HCT116 (cell line): ENCODE results near the gene MOAP1. TPM values are rescaled to one million over a fixed set of nuclear protein-coding genes. Genes with fewer than 3 reads are reported as not detected.

Experiments used
- ATAC-seq: fragments of 200-7000 bp; cut with Tn5 transposase; 2 replicates; pipeline ENCODE4 v1.9.1; 2020; ENCODE audit warnings: mild to moderate bottlenecking, moderate library complexity
- BruUV-seq: library from RNA; stranded (reverse); fragments of 400-500 nt; replicated peaks from 2 replicates; lab custom pipeline; 2021; lab: Mats Ljungman, UMichigan
- CTCF ChIA-PET: fragments of 300-600 bp; sonication (Branson Sonifier 250); formaldehyde crosslinking; loops from one replicate; lab custom pipeline; 2021; ENCODE audit warnings: antibody characterized with exemption; lab: Charles Lee
- POLR2A ChIA-PET: fragments of 300-600, 350-600 bp; sonication (Branson Sonifier 250); formaldehyde crosslinking; loops from one replicate; lab custom pipeline; 2021; ENCODE audit warnings: antibody characterized with exemption; lab: Charles Lee
- RAD21 ChIA-PET, 2 experiments: fragments of 300-600 bp; sonication (Branson Sonifier 250); formaldehyde crosslinking; loops; one replicate each; lab custom pipeline; 2023; ENCODE audit warnings: low total read pairs in 2 of 2; ENCODE audit not compliant: uncharacterized antibody in 2 of 2, unreplicated experiment in 2 of 2, low non-redundant PET in 1 of 2; lab: Charles Lee
- DNase-seq: peaks from one replicate; pipeline ENCODE4 v3.0.0-alpha.2; 2010; ENCODE audit warnings: low read depth, low spot score
- H2AFZ ChIP-seq: fragments of 200-600 bp; shearing (Covaris generic), sonication (generic); 2 replicates; pipeline ENCODE4 v1.6.1; 2017; ENCODE audit warnings: low read depth, mixed run types, mixed read lengths, antibody characterized with exemption, low read length; ENCODE audit not compliant: poor library complexity, severe bottlenecking
- H3K27ac ChIP-seq: 2 replicates; pipeline ENCODE4 v1.5.1; 2012; ENCODE audit warnings: low read depth, low read length
- H3K27me3 ChIP-seq: fragments of 200-600 bp; sonication (generic); 2 replicates; pipeline ENCODE4 v1.6.1; 2016; ENCODE audit warnings: mixed run types, low read length, mixed read lengths; ENCODE audit not compliant: insufficient read depth
- H3K36me3 ChIP-seq, 2 experiments: fragments of 200-500 bp in 1 of 2; fragments of 200-600 bp in 1 of 2; sonication (Bioruptor generic) in 1 of 2; sonication (generic) in 1 of 2; 2 replicates each; pipeline versions ENCODE4 v1.5.1 to v1.6.1; 2014 to 2016; ENCODE audit warnings: low read length in 2 of 2, inconsistent platforms in 1 of 2, mixed read lengths in 1 of 2, mixed run types in 1 of 2; ENCODE audit not compliant: insufficient read depth in 2 of 2, control insufficient read depth in 1 of 2
- H3K4me1 ChIP-seq, 2 experiments: fragments of 200-600 bp in 1 of 2; sonication (generic) in 1 of 2; 2 replicates each; pipeline versions ENCODE4 v1.5.1 to v1.6.1; 2012 to 2017; ENCODE audit warnings: low read length in 2 of 2, inconsistent platforms in 1 of 2, mild to moderate bottlenecking in 1 of 2, mixed read lengths in 1 of 2, mixed run types in 1 of 2, moderate library complexity in 1 of 2; ENCODE audit not compliant: insufficient read depth in 2 of 2, control insufficient read depth in 1 of 2
- H3K4me2 ChIP-seq: fragments of 200-600 bp; sonication (generic); 2 replicates; pipeline ENCODE4 v1.6.1; 2017; ENCODE audit warnings: mixed run types, low read length, mixed read lengths
- H3K4me3 ChIP-seq, 2 experiments: fragments of 200-600 bp in 1 of 2; sonication (generic) in 1 of 2; replicated peaks in 1 of 2; 2 replicates each; pipeline ENCODE4 v1.5.1; 2011 to 2016; ENCODE audit warnings: low read length in 2 of 2, control low read depth in 1 of 2, low read depth in 1 of 2, mild to moderate bottlenecking in 1 of 2, mixed read lengths in 1 of 2, mixed run types in 1 of 2
- H3K79me2 ChIP-seq: fragments of 200-600 bp; sonication (generic); 2 replicates; pipeline ENCODE4 v1.6.1; 2017; ENCODE audit warnings: mild to moderate bottlenecking, mixed run types, low read length, moderate library complexity, mixed read lengths; ENCODE audit not compliant: insufficient read depth
- H3K9ac ChIP-seq: fragments of 200-600 bp; sonication (generic); 2 replicates; pipeline ENCODE4 v1.6.1; 2016; ENCODE audit warnings: low read length, mixed read lengths
- H3K9me2 ChIP-seq: fragments of 200-600 bp; sonication (generic), shearing (Covaris generic); 2 replicates; pipeline ENCODE4 v1.6.1; 2017; ENCODE audit warnings: mixed run types, mild to moderate bottlenecking, moderate library complexity; ENCODE audit not compliant: insufficient read depth
- H3K9me3 ChIP-seq, 2 experiments: fragments of 200-500 bp in 1 of 2; fragments of 200-600 bp in 1 of 2; sonication (Bioruptor generic) in 1 of 2; sonication (generic) in 1 of 2; 2 replicates each; pipeline ENCODE4 v1.6.1; 2014 to 2017; ENCODE audit warnings: low read length in 2 of 2, mixed read lengths in 2 of 2, inconsistent platforms in 1 of 2, low read depth in 1 of 2, mild to moderate bottlenecking in 1 of 2, mixed run types in 1 of 2, moderate library complexity in 1 of 2; ENCODE audit not compliant: control insufficient read depth in 1 of 2, insufficient read depth in 1 of 2
- H4K20me1 ChIP-seq: fragments of 200-600 bp; sonication (generic), shearing (Covaris generic); 2 replicates; pipeline ENCODE4 v1.6.1; 2017; ENCODE audit warnings: mixed run types, mild to moderate bottlenecking, moderate library complexity; ENCODE audit not compliant: insufficient read depth
- ATF3 ChIP-seq: IDR thresholded peaks from 2 replicates; pipeline ENCODE4 v1.6.1; 2012
- CBX3 ChIP-seq: IDR thresholded peaks from 2 replicates; pipeline ENCODE4 v1.6.1; 2012; ENCODE audit warnings: low read depth
- CEBPB ChIP-seq: IDR thresholded peaks from 2 replicates; pipeline ENCODE4 v1.6.1; 2012; ENCODE audit warnings: low read depth
- EZH2 ChIP-seq: fragments of 200-600 bp; sonication (generic); IDR thresholded peaks from 2 replicates; pipeline ENCODE4 v1.6.1; 2017; ENCODE audit warnings: antibody characterized with exemption, mixed run types
- JUND ChIP-seq: IDR thresholded peaks from 2 replicates; pipeline ENCODE4 v1.6.1; 2012
- POLR2A ChIP-seq: IDR thresholded peaks from 2 replicates; pipeline ENCODE4 v1.7.0; 2011; ENCODE audit warnings: borderline replicate concordance; ENCODE audit not compliant: insufficient read depth, insufficient read length; ENCODE audit errors: extremely low read depth
- POLR2AphosphoS5 ChIP-seq: IDR thresholded peaks from 2 replicates; pipeline ENCODE4 v1.6.1; 2011; ENCODE audit warnings: mild to moderate bottlenecking, low read depth, low read length, moderate library complexity
- SP1 ChIP-seq: IDR thresholded peaks from 2 replicates; pipeline ENCODE4 v1.6.1; 2012; ENCODE audit warnings: low read depth
- SRF ChIP-seq: IDR thresholded peaks from 2 replicates; pipeline ENCODE4 v1.6.1; 2012; ENCODE audit warnings: low read depth
- TCF7L2 ChIP-seq: IDR thresholded peaks from 2 replicates; pipeline ENCODE4 v1.7.0; 2011; ENCODE audit warnings: borderline replicate concordance, inconsistent platforms; ENCODE audit not compliant: insufficient read depth, insufficient read length; ENCODE audit errors: extremely low read depth
- YY1 ChIP-seq: IDR thresholded peaks from 2 replicates; pipeline ENCODE4 v1.6.1; 2011; ENCODE audit warnings: low read length, low read depth, moderate library complexity, mild to moderate bottlenecking; ENCODE audit not compliant: insufficient replicate concordance; ENCODE audit errors: extremely low read depth
- ZFX ChIP-seq: fragments of 450-650 bp; IDR thresholded peaks from 2 replicates; pipeline ENCODE4 v1.6.1; 2017
- ZNF274 ChIP-seq: fragments of 200-500 bp; sonication (Bioruptor generic); IDR thresholded peaks from 2 replicates; pipeline ENCODE4 v1.6.1; 2014; ENCODE audit warnings: mild to moderate bottlenecking, low read depth, low read length, inconsistent platforms
- intact Hi-C: fragments of 100-400 bp; cut with micrococcal nuclease; formaldehyde crosslinking; loops from 2 replicates; pipeline ENCODE4 v1.10.0; 2022
- total RNA-seq: library from RNA; stranded (reverse); gene quantifications from one replicate; pipeline ENCODE4 v1.2.1, GENCODE V29; 2021; ENCODE audit not compliant: unreplicated experiment
- TF ChIP-seq, protein P1 (sequence below): IDR thresholded peaks from 2 replicates; pipeline ENCODE4 v1.6.1; 2012; ENCODE audit warnings: low read depth

Gene MOAP1
- total RNA-seq, 1 experiment from 2014 or later: 14.2 TPM

GRCh38 chr14:93142854-93143652 is 41.6 kb downstream of the MOAP1 start:
- intact Hi-C loops: no loop called here
- Histone ChIP-seq H3K9me3 (no peaks in the 10 kb centered on the region), H3K4me3 (no peak overlapping the region), H3K27ac (no peak overlapping the region), H2AFZ (no peak overlapping the region), H3K9me2 (no peaks in the 10 kb centered on the region), H3K4me1 (peaks cover 0 to 4% of the 10 kb centered on the region in 2 experiments; a peak in 1 of 4 replicates), H3K36me3 (no peaks in the 10 kb centered on the region), H3K4me2 (no peak overlapping the region), H4K20me1 (no peaks in the 10 kb centered on the region), H3K27me3 (no peaks in the 10 kb centered on the region), H3K79me2 (no peaks in the 10 kb centered on the region), H3K9ac (no peak overlapping the region)
- ChIA-PET RAD21 (no interaction called here), CTCF (interaction anchor here (1.1 to 1.4 kb wide), 3 partner anchors 11 to 191 kb away, joined by 3 to 5 read pairs (median 4); no protein-coding TSS in a partner anchor), POLR2A (no interaction called here)
- BruUV-seq: no TSS peak
- no peak for DNase-seq
- no peak for ATAC-seq
- TF ChIP-seq YY1 (no peak), POLR2AphosphoS5 (no peak), ZNF274 (no peak), SRF (no peak), ATF3 (no peak), TCF7L2 (no peak), POLR2A (no peak), CEBPB (no peak), ZFX (no peak), EZH2 (no peak), JUND (no peak), CBX3 (no peak), SP1 (no peak)
- TF ChIP-seq, protein P1, sequence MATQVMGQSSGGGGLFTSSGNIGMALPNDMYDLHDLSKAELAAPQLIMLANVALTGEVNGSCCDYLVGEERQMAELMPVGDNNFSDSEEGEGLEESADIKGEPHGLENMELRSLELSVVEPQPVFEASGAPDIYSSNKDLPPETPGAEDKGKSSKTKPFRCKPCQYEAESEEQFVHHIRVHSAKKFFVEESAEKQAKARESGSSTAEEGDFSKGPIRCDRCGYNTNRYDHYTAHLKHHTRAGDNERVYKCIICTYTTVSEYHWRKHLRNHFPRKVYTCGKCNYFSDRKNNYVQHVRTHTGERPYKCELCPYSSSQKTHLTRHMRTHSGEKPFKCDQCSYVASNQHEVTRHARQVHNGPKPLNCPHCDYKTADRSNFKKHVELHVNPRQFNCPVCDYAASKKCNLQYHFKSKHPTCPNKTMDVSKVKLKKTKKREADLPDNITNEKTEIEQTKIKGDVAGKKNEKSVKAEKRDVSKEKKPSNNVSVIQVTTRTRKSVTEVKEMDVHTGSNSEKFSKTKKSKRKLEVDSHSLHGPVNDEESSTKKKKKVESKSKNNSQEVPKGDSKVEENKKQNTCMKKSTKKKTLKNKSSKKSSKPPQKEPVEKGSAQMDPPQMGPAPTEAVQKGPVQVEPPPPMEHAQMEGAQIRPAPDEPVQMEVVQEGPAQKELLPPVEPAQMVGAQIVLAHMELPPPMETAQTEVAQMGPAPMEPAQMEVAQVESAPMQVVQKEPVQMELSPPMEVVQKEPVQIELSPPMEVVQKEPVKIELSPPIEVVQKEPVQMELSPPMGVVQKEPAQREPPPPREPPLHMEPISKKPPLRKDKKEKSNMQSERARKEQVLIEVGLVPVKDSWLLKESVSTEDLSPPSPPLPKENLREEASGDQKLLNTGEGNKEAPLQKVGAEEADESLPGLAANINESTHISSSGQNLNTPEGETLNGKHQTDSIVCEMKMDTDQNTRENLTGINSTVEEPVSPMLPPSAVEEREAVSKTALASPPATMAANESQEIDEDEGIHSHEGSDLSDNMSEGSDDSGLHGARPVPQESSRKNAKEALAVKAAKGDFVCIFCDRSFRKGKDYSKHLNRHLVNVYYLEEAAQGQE: no peak
